CD4-positive, CD25-positive, alpha-beta regulatory T cell (primary cell): ENCODE data around the gene PBX1. TPM values are rescaled to one million over a fixed set of nuclear protein-coding genes. Genes with fewer than 3 reads are reported as not detected.

ENCODE experiments used
- ATAC-seq, 2 donors: fragments of 150-1000 bp; cut with Tn5 transposase; one replicate each; pipeline ENCODE4 v1.10.0; 2021; ENCODE audit warnings: low read depth in 2 of 2, moderate number of reproducible peaks in 2 of 2, moderate library complexity in 1 of 2
- DNase-seq, 3 donors: peaks; one replicate each; pipeline versions ENCODE4 v3.0.0 to v3.0.0-alpha.2; 2012 to 2022; ENCODE audit warnings: mixed read lengths in 1 of 3
- H3K27ac ChIP-seq: one replicate; pipeline ENCODE4 v1.7.0; 2013; ENCODE audit warnings: mild to moderate bottlenecking, low read length; ENCODE audit not compliant: insufficient read depth, poor library complexity, severe bottlenecking
- H3K27me3 ChIP-seq: one replicate; pipeline ENCODE4 v1.7.0; 2013; ENCODE audit warnings: low read length; ENCODE audit not compliant: control insufficient read depth, insufficient read depth
- H3K36me3 ChIP-seq: one replicate; pipeline ENCODE4 v1.7.0; 2013; ENCODE audit warnings: mild to moderate bottlenecking, low read length, moderate library complexity; ENCODE audit not compliant: control insufficient read depth, insufficient read depth
- H3K4me1 ChIP-seq: 2 replicates; pipeline ENCODE4 v1.7.0; 2013; ENCODE audit warnings: mild to moderate bottlenecking, low read length; ENCODE audit not compliant: insufficient read depth, control insufficient read depth, poor library complexity, severe bottlenecking
- H3K4me3 ChIP-seq: one replicate; pipeline ENCODE4 v1.7.0; 2013; ENCODE audit warnings: low read depth, mild to moderate bottlenecking, low read length, moderate library complexity
- H3K9me3 ChIP-seq, 2 experiments: 1 replicate in 1 of 2; 2 replicates in 1 of 2; pipeline ENCODE4 v1.7.0; 2013; ENCODE audit warnings: low read length in 2 of 2, mild to moderate bottlenecking in 1 of 2, moderate library complexity in 1 of 2; ENCODE audit not compliant: control insufficient read depth in 2 of 2
- H3K27ac Mint-ChIP-seq, 3 donors: one replicate each; pipeline ENCODE4 v1.8.0; 2020 to 2022; ENCODE audit warnings: mild to moderate bottlenecking in 3 of 3, mixed read lengths in 3 of 3, moderate library complexity in 2 of 3
- H3K27me3 Mint-ChIP-seq: one replicate; pipeline ENCODE4 v1.8.0; 2022; ENCODE audit warnings: mild to moderate bottlenecking, mixed read lengths
- H3K36me3 Mint-ChIP-seq: one replicate; pipeline ENCODE4 v1.8.0; 2020; ENCODE audit warnings: mixed read lengths
- H3K4me1 Mint-ChIP-seq, 4 donors: one replicate each; pipeline ENCODE4 v1.8.0; 2020 to 2022; ENCODE audit warnings: mixed read lengths in 4 of 4, mild to moderate bottlenecking in 1 of 4
- H3K4me3 Mint-ChIP-seq, 4 donors: one replicate each; pipeline ENCODE4 v1.8.0; 2020 to 2022; ENCODE audit warnings: mild to moderate bottlenecking in 4 of 4, mixed read lengths in 4 of 4, moderate library complexity in 3 of 4
- H3K9me3 Mint-ChIP-seq, 7 donors: one replicate each; pipeline ENCODE4 v1.8.0; 2020 to 2022; ENCODE audit warnings: mixed read lengths in 7 of 7, mild to moderate bottlenecking in 3 of 7, moderate library complexity in 2 of 7
- polyA plus RNA-seq, 4 donors: library from polyadenylated mRNA; unstranded; fragments of 300-500 nt; fragmentation: Illumina TruSeq; gene quantifications; one replicate each; pipeline ENCODE4 v1.2.3, GENCODE V29; 2021
- total RNA-seq: library from RNA; stranded (reverse); gene quantifications from one replicate; pipeline ENCODE4 v1.2.3, GENCODE V29; 2022

PBX1 gene
- total and polyA plus RNA-seq, 5 donors from 2014 or later, result 0.03 to 1.7 (median 0.10) TPM; not detected in 2

- Mint-ChIP-seq H3K27ac (no peak overlapping the region), H3K4me1 (no peaks in the 10 kb centered on the region), H3K36me3 (no peaks in the 10 kb centered on the region), H3K27me3 (no peaks in the 10 kb centered on the region), H3K4me3 (no peak overlapping the region), H3K9me3 (peaks cover 0 to 7% (median 2%) of the 10 kb centered on the region in 7 donors)
- Histone ChIP-seq H3K4me3 (no peak overlapping the region), H3K27me3 (no peaks in the 10 kb centered on the region), H3K4me1 (no peaks in the 10 kb centered on the region), H3K9me3 (no peaks in the 10 kb centered on the region), H3K36me3 (no peaks in the 10 kb centered on the region), H3K27ac (no peak overlapping the region)
- no peak for ATAC-seq
- DNase-seq, result no peak
Measured at GRCh38 chr1:164857439-164857838, 298.5 kb downstream of the PBX1 start.

- Histone ChIP-seq H3K36me3 (no peaks in the 10 kb centered on the region), H3K4me1 (no peaks in the 10 kb centered on the region), H3K9me3 (no peaks in the 10 kb centered on the region), H3K27me3 (no peaks in the 10 kb centered on the region), H3K27ac (no peak overlapping the region), H3K4me3 (no peak overlapping the region)
- no peaks in the 10 kb centered on the region for H3K4me1 Mint-ChIP-seq
- no peak for DNase-seq
- H3K9me3 Mint-ChIP-seq, result peaks cover 0 to 7% (median 2%) of the 10 kb centered on the region in 7 donors
- no peak overlapping the region for H3K27ac Mint-ChIP-seq
- no peaks in the 10 kb centered on the region for H3K27me3 Mint-ChIP-seq
- ATAC-seq, result no peak
- no peaks in the 10 kb centered on the region for H3K36me3 Mint-ChIP-seq
- H3K4me3 Mint-ChIP-seq, result no peak overlapping the region
Measured at GRCh38 chr1:164858096-164858632, 299.2 kb downstream of the PBX1 start.

GRCh38 chr1:164861632-164862031, 302.6 kb downstream of the PBX1 start:
- Histone ChIP-seq H3K27me3 (no peaks in the 10 kb centered on the region), H3K36me3 (no peaks in the 10 kb centered on the region), H3K9me3 (no peaks in the 10 kb centered on the region), H3K27ac (no peak overlapping the region), H3K4me3 (no peak overlapping the region), H3K4me1 (no peaks in the 10 kb centered on the region)
- Mint-ChIP-seq H3K4me1 (no peaks in the 10 kb centered on the region), H3K27ac (no peak overlapping the region), H3K4me3 (no peak overlapping the region), H3K36me3 (no peaks in the 10 kb centered on the region), H3K9me3 (peaks cover 0 to 11% (median 2%) of the 10 kb centered on the region in 7 donors), H3K27me3 (no peaks in the 10 kb centered on the region)
- no peak for ATAC-seq
- no peak for DNase-seq

GRCh38 chr1:164863056-164863455, 304.1 kb downstream of the PBX1 start:
- H3K36me3 Mint-ChIP-seq, result no peaks in the 10 kb centered on the region
- no peaks in the 10 kb centered on the region for H3K4me1 Mint-ChIP-seq
- no peaks in the 10 kb centered on the region for H3K27me3 ChIP-seq
- no peak overlapping the region for H3K27ac ChIP-seq
- H3K4me3 ChIP-seq, result no peak overlapping the region
- H3K27me3 Mint-ChIP-seq, result no peaks in the 10 kb centered on the region
- no peaks in the 10 kb centered on the region for H3K36me3 ChIP-seq
- H3K4me1 ChIP-seq, result no peaks in the 10 kb centered on the region
- DNase-seq (no peak), ATAC-seq (no peak)
- H3K27ac Mint-ChIP-seq, result no peak overlapping the region
- no peak overlapping the region for H3K4me3 Mint-ChIP-seq
- H3K9me3 ChIP-seq, result no peaks in the 10 kb centered on the region
- H3K9me3 Mint-ChIP-seq, result peaks cover 0 to 11% (median 2%) of the 10 kb centered on the region in 7 donors

GRCh38 chr1:164864161-164864560, 305.2 kb downstream of the PBX1 start:
- H3K4me3 ChIP-seq, result no peak overlapping the region
- no peaks in the 10 kb centered on the region for H3K36me3 Mint-ChIP-seq
- no peaks in the 10 kb centered on the region for H3K4me1 ChIP-seq
- no peaks in the 10 kb centered on the region for H3K4me1 Mint-ChIP-seq
- H3K27me3 ChIP-seq, result no peaks in the 10 kb centered on the region
- no peaks in the 10 kb centered on the region for H3K27me3 Mint-ChIP-seq
- peaks cover 0 to 11% (median 2%) of the 10 kb centered on the region in 7 donors for H3K9me3 Mint-ChIP-seq
- H3K9me3 ChIP-seq, result no peaks in the 10 kb centered on the region
- no peaks in the 10 kb centered on the region for H3K36me3 ChIP-seq
- no peak overlapping the region for H3K4me3 Mint-ChIP-seq
- ATAC-seq, result no peak
- H3K27ac Mint-ChIP-seq, result no peak overlapping the region
- no peak for DNase-seq
- H3K27ac ChIP-seq, result no peak overlapping the region

- no peak overlapping the region for H3K27ac ChIP-seq
- no peak overlapping the region for H3K4me3 ChIP-seq
- Mint-ChIP-seq H3K27me3 (no peaks in the 10 kb centered on the region), H3K4me3 (no peak overlapping the region), H3K27ac (no peak overlapping the region), H3K4me1 (no peaks in the 10 kb centered on the region), H3K36me3 (no peaks in the 10 kb centered on the region), H3K9me3 (peaks cover 0 to 7% (median 2%) of the 10 kb centered on the region in 7 donors)
- no peaks in the 10 kb centered on the region for H3K4me1 ChIP-seq
- no peak for ATAC-seq
- DNase-seq, result no peak
- no peaks in the 10 kb centered on the region for H3K9me3 ChIP-seq
- no peaks in the 10 kb centered on the region for H3K27me3 ChIP-seq
- no peaks in the 10 kb centered on the region for H3K36me3 ChIP-seq
Measured at GRCh38 chr1:164865385-164865784, 306.4 kb downstream of the PBX1 start.

GRCh38 chr1:164867590-164867989, 308.6 kb downstream of the PBX1 start:
- no peak overlapping the region for H3K27ac ChIP-seq
- no peaks in the 10 kb centered on the region for H3K9me3 ChIP-seq
- Mint-ChIP-seq H3K9me3 (peaks cover 0 to 4% (median 2%) of the 10 kb centered on the region in 7 donors), H3K27me3 (no peaks in the 10 kb centered on the region), H3K4me1 (no peaks in the 10 kb centered on the region), H3K36me3 (no peaks in the 10 kb centered on the region), H3K27ac (no peak overlapping the region), H3K4me3 (no peak overlapping the region)
- no peaks in the 10 kb centered on the region for H3K4me1 ChIP-seq
- H3K27me3 ChIP-seq, result no peaks in the 10 kb centered on the region
- no peak for DNase-seq
- H3K4me3 ChIP-seq, result no peak overlapping the region
- no peaks in the 10 kb centered on the region for H3K36me3 ChIP-seq
- ATAC-seq, result no peak

- H3K9me3 Mint-ChIP-seq, result peaks cover 0 to 4% (median 0%) of the 10 kb centered on the region in 7 donors
- H3K27ac Mint-ChIP-seq, result no peak overlapping the region
- H3K27me3 ChIP-seq, result no peaks in the 10 kb centered on the region
- no peak for ATAC-seq
- H3K4me3 Mint-ChIP-seq, result no peak overlapping the region
- no peak overlapping the region for H3K27ac ChIP-seq
- H3K4me3 ChIP-seq, result no peak overlapping the region
- no peaks in the 10 kb centered on the region for H3K9me3 ChIP-seq
- H3K36me3 ChIP-seq, result no peaks in the 10 kb centered on the region
- no peaks in the 10 kb centered on the region for H3K36me3 Mint-ChIP-seq
- H3K27me3 Mint-ChIP-seq, result no peaks in the 10 kb centered on the region
- no peaks in the 10 kb centered on the region for H3K4me1 Mint-ChIP-seq
- H3K4me1 ChIP-seq, result no peaks in the 10 kb centered on the region
- no peak for DNase-seq
Measured at GRCh38 chr1:164868990-164869389, 310.0 kb downstream of the PBX1 start.
